Measurements from ENCODE around the gene UNC45A. TPM values are rescaled to one million over a fixed set of nuclear protein-coding genes. Genes with fewer than 3 reads are reported as not detected.

Gene UNC45A
- total RNA-seq, 1 experiment from 2014 or later, result 101 TPM

- H3K4me1 Mint-ChIP-seq, result no peaks in the 10 kb centered on the region
- CTCF ChIA-PET, result interaction anchor here (1.4 to 3.6 kb wide), 3 partner anchors 11 to 15 kb away, joined by 5 to 15 read pairs (median 8); partner anchors contain the start of genes HDDC3 and RCCD1
These were observed 7.5 kb downstream of the UNC45A start for GRCh38 chr15:90942354-90943120.

GRCh38 chr15:90945091-90945490 lies 10.0 kb downstream of the UNC45A start:
- Mint-ChIP-seq H3K4me3 (no peak overlapping the region), H3K27ac (no peak overlapping the region), H3K4me1 (no peaks in the 10 kb centered on the region), H3K27me3 (ENCODE audit: low read depth) (no peaks in the 10 kb centered on the region), H3K9me3 (no peaks in the 10 kb centered on the region), H3K36me3 (peaks cover 72% of the 10 kb centered on the region)
- DNase-seq (ENCODE audit: low spot score) (no peak), ATAC-seq (no peak)
- POLR2A ChIA-PET, result no interaction called here
- no peak for TF ChIP-seq RELA (CRISPR knock-in tag; IDR thresholded peaks at IDR 0.05; ENCODE audit: borderline replicate concordance)
- no peak for TF ChIP-seq IRF1 (CRISPR knock-in tag; IDR thresholded peaks at IDR 0.05)
- no peak for TF ChIP-seq ZNF512 (CRISPR knock-in tag; IDR thresholded peaks at IDR 0.05; ENCODE audit: borderline replicate concordance)
- TF ChIP-seq PREB (CRISPR knock-in tag; IDR thresholded peaks at IDR 0.05; ENCODE audit: borderline replicate concordance), result no peak
- no peak for TF ChIP-seq CREB1 (CRISPR knock-in tag; IDR thresholded peaks at IDR 0.05)
- TF ChIP-seq ZNF121 (CRISPR knock-in tag; IDR thresholded peaks at IDR 0.05), result no peak
- no peak for TF ChIP-seq FOXP1 (CRISPR knock-in tag; IDR thresholded peaks at IDR 0.05; ENCODE audit: borderline replicate concordance)
- TF ChIP-seq GTF2I (CRISPR knock-in tag; conservative IDR thresholded peaks at IDR 0.05), result no peak
- no peak for TF ChIP-seq GRHL2 (CRISPR knock-in tag; IDR thresholded peaks at IDR 0.05; ENCODE audit: insufficient replicate concordance, severe bottlenecking)
- no peak for TF ChIP-seq ZMAT4 (CRISPR knock-in tag; IDR thresholded peaks at IDR 0.05)
- no peak for TF ChIP-seq ELF4 (CRISPR knock-in tag; IDR thresholded peaks at IDR 0.05; ENCODE audit: low read depth)
- TF ChIP-seq ESRRA (CRISPR knock-in tag; IDR thresholded peaks at IDR 0.05; ENCODE audit: borderline replicate concordance), result no peak
- no peak for TF ChIP-seq E2F5 (CRISPR knock-in tag; IDR thresholded peaks at IDR 0.05)
- TF ChIP-seq PRRX2 (CRISPR knock-in tag; IDR thresholded peaks at IDR 0.05), result no peak
- CTCF ChIA-PET, result interaction anchor here (1.2 to 3.6 kb wide), 2 partner anchors 12 to 13 kb away, joined by 3 to 23 read pairs; partner anchors contain the start of gene HDDC3

More at GRCh38 chr15:90942354-90943120, 7.5 kb downstream of the UNC45A start:
- no peaks in the 10 kb centered on the region for H3K27me3 Mint-ChIP-seq (ENCODE audit: low read depth)
- no peak for TF ChIP-seq TP53 (CRISPR knock-in tag; IDR thresholded peaks at IDR 0.05)
- TF ChIP-seq ELF4 (CRISPR knock-in tag; IDR thresholded peaks at IDR 0.05; ENCODE audit: low read depth), result no peak
- no peak for TF ChIP-seq NFYB (CRISPR knock-in tag; conservative IDR thresholded peaks at IDR 0.05; ENCODE audit: low read depth)
- TF ChIP-seq FOXP1 (CRISPR knock-in tag; IDR thresholded peaks at IDR 0.05; ENCODE audit: borderline replicate concordance), result no peak
- ATAC-seq (no peak), DNase-seq (ENCODE audit: low spot score) (no peak)
- H3K36me3 Mint-ChIP-seq, result peaks cover 67% of the 10 kb centered on the region
- no peak overlapping the region for H3K4me3 Mint-ChIP-seq
- POLR2A ChIA-PET, result no interaction called here
- no peak overlapping the region for H3K27ac Mint-ChIP-seq
- no peaks in the 10 kb centered on the region for H3K9me3 Mint-ChIP-seq

- H3K27ac Mint-ChIP-seq, result no peak overlapping the region
- no peak for DNase-seq (ENCODE audit: low spot score)
- ATAC-seq, result no peak
- H3K27me3 Mint-ChIP-seq (ENCODE audit: low read depth), result no peaks in the 10 kb centered on the region
- H3K36me3 Mint-ChIP-seq, result peaks cover 71% of the 10 kb centered on the region
- no peak overlapping the region for H3K4me3 Mint-ChIP-seq
- H3K9me3 Mint-ChIP-seq, result no peaks in the 10 kb centered on the region
- ChIA-PET POLR2A (interaction anchor here (0.6 kb wide), 1 partner anchor 8 kb away, joined by 4 read pairs; the partner anchor contains the start of gene RCCD1), CTCF (interaction anchor here (1.1 to 3.6 kb wide), 3 partner anchors 10 to 86 kb away, joined by 3 to 23 read pairs (median 12); partner anchors contain the start of gene HDDC3)
- H3K4me1 Mint-ChIP-seq, result no peaks in the 10 kb centered on the region
- TF ChIP-seq KAT7 (CRISPR knock-in tag; IDR thresholded peaks at IDR 0.05; ENCODE audit: borderline replicate concordance) (no peak), NFE2L1 (CRISPR knock-in tag; IDR thresholded peaks at IDR 0.05) (no peak), EMX1 (CRISPR knock-in tag; IDR thresholded peaks at IDR 0.05) (no peak), MYBL2 (CRISPR knock-in tag; IDR thresholded peaks at IDR 0.05) (no peak), CREM (CRISPR knock-in tag; IDR thresholded peaks at IDR 0.05) (no peak), USF2 (CRISPR knock-in tag; IDR thresholded peaks at IDR 0.05) (no peak), ZSCAN18 (CRISPR knock-in tag; IDR thresholded peaks at IDR 0.05) (no peak), ATF3 (CRISPR knock-in tag; conservative IDR thresholded peaks at IDR 0.05) (no peak)
These were observed 11.5 kb downstream of the UNC45A start for GRCh38 chr15:90946538-90946937.

All from WTC11 (cell line).